GM19023 (cell line): Measurements from ENCODE around the gene SEMA3B.
"Not testable (repeated sequence)": the region's sequence is repeated elsewhere in the genome, so short reads cannot be mapped to it uniquely, and the experiment has no call there.

Experiments
- ATAC-seq: cut with Tn5 transposase; IDR thresholded peaks from one replicate; pipeline ENCODE4 v1.9.1; 2021; ENCODE audit warnings: mild to moderate bottlenecking, moderate library complexity; ENCODE audit not compliant: unreplicated experiment

Gene SEMA3B

DNA sequence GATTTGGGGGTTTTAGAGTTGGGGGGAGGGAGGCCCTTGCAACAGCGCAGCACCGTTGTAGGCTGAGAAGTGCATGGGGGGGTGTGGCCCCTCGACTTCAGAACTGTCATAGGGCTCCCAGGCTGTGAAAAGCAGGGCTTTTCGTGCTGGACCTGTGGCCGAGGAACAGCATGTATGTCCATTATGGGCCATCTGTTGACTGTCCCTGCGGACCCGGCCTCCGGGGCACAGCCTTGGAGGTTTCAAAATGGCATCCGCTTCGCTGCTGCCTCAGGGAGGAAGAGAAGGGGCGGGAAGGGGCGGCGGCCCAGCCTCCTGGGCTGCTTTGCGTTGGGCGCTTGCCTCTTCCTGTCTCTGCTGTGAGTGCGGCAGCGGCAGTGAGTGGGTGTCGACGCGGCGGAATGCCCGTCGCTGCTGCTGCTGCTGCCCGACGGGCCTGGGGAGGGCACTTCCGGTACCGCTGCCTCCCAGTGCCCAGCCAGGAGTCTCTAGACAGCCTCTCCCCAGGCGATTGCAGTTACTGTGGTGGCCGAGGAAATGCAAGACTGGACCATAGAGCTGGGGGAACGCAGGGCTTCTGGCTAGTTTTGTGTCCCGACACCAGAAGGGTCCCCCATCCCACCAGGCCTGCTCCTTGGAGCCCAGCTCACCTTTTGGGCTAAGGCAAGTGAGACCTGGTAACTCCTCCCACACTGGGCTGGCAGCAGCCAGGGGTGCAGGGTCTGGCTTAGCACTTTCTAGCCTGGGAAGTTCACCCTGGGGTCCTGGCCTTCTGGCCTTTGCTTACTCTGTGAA, 31.0 kb upstream of the SEMA3B start:
- ATAC-seq: peak; percentile 19

DNA sequence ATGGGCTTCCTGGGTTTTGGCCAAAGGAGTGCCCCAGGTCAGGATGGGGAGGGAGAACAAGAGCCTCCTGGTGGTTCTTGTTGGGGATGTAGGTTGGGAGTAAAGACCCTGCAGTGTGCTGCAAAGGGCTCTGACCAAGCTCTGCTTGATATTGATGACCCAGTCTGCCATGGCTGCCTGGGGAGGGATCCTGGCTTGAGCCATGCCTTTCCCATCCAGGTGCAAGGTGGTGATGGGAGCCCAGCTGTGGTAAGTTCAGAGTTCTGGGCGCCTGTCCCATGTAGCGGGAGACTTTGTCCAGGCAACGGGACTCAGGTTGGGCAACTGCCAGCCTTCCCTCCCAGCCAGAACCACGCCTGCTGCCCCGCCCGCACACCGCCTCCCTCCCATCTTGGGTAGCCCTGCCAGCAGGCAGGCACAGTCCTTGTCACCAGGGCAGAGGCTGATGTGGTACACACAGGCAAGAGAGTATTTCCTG, 30.4 kb upstream of the SEMA3B start:
- ATAC-seq: no peak

- ATAC-seq: no peak
Measured at GRCh38 chr3:50239649-50240048, 29.3 kb upstream of the SEMA3B start.

DNA sequence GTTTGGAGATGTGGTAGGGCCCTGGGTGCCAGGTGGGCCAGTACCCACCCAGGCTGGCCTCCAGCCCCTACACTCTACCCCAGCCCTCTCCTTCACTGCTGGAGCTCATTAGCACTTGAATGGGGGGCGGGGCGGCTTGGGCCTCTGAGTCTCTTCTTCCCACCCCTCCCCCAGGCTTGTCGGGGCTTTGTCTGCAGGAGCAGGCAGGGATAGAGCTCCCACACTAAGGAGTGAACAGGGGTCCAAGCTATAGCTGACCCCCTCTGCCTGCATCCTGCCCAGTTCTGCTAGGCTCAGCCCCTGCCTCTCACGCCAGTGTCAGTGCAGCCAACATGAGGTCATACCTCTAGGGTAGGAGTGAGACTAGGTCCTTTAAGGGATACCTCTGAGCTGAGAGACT, 27.8 kb upstream of the SEMA3B start:
- ATAC-seq: no peak

- ATAC-seq: no peak
Measured at GRCh38 chr3:50241713-50242380, 27.1 kb upstream of the SEMA3B start.

GRCh38 chr3:50242381-50242770, 26.6 kb upstream of the SEMA3B start:
- ATAC-seq: no peak

GRCh38 chr3:50242851-50243542, 25.9 kb upstream of the SEMA3B start:
- no peak for ATAC-seq

DNA sequence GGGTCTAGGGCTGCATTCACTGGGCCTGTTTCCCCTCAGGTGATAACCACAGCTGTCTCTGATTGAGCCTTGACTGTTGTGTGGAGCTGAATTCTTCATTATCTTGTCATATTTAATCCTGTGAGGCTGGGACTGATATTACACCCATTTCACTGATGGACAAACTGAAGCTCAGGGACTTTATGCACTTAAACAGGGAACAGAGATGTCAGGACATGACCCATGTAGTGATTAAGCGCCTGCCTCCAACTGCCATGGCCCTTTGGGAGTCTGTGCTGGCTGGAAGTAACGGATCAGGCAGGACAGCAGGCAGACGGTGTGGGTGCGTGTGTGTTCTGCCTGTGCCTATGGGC, 25.4 kb upstream of the SEMA3B start:
- ATAC-seq: no peak

GRCh38 chr3:50244813-50245212, 24.1 kb upstream of the SEMA3B start:
- not testable (repeated sequence) for ATAC-seq

DNA sequence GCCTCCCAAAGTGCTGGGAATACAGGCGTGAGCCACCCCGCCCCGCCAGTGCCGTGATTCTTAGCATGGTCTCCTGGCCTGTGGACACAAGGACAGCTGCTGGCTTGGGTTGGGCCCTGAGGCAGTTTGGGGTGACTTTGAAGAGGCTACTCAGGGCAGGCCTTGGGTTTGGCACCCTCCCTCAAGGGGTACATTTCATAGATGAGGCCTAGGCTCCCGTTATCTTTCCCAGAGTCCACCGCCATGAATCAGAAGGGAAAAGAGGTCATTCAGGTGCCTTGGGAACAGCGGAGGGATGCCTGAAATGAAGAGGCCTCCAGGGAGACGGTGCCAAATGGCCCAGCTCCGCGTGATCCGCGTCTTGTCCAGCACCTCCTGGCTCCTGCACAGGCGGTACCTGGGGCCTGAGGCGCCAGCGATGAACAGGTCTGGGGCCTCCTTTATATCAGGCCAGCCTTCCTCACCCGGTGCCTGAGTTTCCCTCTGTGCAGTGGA, 23.6 kb upstream of the SEMA3B start:
- ATAC-seq: no peak

DNA sequence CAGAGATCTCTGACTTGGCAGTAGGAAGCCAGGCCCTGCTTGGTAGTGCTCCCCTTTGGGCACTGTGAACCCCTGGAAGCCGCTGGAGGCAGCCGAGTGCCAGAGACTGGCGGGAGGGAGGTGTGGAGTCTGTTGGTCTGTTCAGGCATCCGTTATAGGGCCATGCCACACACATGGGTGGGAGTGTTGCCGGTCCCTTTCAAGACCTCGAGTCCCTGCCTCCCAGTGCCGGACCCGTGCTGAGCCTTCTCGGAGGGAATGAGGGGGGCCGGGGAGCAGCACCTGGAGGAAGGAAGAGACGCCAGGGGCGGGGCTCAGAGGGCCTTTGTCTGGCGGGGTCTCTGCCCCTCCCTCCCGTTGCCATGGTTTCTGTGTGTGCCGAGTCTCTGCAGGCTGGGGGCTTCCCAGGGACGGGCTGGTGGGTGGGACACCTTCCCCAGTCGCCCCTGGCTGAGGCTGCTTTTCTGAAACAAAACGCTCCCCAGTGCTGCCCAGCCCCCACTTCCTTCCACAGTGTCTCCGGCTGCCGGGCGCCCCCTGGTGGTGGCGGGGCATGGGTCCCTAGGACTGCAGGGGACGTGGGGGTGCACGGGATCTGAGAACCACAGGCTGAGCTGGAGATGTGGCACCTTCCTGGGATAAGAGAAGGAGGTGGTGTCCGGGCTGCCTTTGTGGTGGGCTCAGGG, 23.0 kb upstream of the SEMA3B start:
- ATAC-seq: peak; percentile 77

DNA sequence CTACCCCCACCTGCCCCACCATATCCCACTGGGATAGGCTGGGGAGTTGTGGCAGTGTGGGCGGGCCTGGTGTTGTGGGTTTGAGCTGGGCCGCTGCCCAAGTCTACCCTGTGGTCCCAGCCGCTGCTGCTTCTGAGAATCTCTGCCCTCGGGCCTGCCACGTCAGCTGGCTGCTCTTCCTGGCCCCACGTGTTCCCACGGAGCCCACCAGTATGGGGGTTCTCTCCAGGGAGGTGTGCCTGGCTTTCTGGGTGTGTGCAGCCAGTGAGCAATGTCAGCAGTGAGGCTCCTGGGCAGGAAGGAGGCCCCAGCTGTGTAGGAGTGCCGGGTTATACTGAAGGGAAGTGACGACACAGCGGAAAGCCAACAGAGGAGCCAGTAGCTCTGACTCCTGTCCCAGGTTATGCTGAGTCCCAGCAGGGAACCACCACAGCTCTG, 22.4 kb upstream of the SEMA3B start:
- ATAC-seq: peak; percentile 52

GRCh38 chr3:50248387-50248786, 20.6 kb upstream of the SEMA3B start:
- no peak for ATAC-seq

DNA sequence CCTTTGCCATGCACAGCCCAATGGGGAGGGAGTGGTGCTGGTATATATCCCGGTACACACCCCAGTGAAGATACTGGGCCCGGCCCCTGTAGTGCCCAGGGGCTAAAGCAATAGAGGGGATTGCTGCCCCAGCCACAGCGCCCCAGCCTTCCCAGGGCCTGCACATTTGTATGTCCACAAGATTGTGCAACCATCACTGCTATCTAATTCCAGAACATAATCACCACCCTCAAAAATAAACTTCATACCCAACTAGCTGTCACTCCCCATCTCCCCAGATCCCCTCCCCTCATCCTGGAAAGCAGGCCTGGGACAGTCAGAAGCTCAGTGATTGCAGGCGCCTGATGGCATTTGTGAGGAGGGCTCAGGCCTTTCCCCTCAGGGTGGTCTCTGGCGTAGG, 19.5 kb upstream of the SEMA3B start:
- ATAC-seq: no peak

DNA sequence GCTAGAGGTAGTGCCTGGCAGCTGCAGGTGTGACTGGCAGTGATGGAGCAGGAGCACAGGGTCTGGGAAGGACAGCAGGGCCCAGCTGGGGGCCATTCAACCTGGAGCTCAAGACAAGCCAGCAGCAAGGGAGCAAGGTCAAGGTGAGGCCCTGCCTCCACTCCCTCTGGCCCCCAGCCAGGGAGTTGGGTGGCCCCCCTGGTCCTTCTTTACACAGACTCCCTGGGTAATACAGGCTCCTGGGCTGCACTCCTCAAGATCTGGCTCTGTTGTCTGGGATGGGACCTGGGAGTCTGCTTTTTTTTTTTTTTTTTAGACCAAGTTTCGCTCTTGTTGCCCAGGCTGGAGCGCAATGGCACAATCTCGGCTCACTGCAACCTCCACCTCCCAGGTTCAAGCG, 18.4 kb upstream of the SEMA3B start:
- ATAC-seq: no peak

GRCh38 chr3:50251220-50251619, 17.7 kb upstream of the SEMA3B start:
- ATAC-seq: no peak

DNA sequence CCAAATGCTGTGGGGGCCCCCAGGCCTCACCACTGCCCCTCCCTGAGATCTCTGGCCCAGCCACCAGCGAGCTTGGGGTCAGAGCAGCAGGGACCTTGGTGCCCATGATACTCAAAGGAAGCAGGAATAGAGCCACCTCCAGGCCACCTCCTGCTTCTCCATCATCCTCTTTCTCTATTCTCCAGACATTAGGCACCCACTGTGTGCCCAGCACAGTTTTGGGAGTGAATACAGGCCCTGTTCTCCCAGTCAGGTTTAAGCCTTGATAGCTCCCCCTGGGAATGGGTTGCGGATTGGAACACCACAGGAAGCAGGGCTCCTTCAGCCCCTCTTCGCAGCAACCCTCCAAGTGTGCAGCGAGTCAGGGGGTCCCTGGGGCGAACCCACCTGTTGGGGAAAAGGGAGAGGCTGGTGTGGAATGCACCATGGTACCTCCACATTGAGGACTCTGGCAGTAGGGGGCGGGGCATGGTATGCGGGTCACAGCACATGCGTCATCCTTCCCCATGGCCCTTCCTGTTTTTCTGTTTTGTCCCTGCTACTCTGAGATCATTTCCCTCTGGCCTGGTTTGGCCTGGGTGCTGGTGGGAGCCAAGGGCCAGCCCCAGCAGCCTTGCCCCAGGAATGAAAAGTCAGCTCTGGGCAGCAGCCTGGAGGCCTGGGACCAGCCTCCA, 14.2 kb upstream of the SEMA3B start:
- ATAC-seq: no peak

- ATAC-seq: no peak
Measured at GRCh38 chr3:50255251-50255615, 13.7 kb upstream of the SEMA3B start.

DNA sequence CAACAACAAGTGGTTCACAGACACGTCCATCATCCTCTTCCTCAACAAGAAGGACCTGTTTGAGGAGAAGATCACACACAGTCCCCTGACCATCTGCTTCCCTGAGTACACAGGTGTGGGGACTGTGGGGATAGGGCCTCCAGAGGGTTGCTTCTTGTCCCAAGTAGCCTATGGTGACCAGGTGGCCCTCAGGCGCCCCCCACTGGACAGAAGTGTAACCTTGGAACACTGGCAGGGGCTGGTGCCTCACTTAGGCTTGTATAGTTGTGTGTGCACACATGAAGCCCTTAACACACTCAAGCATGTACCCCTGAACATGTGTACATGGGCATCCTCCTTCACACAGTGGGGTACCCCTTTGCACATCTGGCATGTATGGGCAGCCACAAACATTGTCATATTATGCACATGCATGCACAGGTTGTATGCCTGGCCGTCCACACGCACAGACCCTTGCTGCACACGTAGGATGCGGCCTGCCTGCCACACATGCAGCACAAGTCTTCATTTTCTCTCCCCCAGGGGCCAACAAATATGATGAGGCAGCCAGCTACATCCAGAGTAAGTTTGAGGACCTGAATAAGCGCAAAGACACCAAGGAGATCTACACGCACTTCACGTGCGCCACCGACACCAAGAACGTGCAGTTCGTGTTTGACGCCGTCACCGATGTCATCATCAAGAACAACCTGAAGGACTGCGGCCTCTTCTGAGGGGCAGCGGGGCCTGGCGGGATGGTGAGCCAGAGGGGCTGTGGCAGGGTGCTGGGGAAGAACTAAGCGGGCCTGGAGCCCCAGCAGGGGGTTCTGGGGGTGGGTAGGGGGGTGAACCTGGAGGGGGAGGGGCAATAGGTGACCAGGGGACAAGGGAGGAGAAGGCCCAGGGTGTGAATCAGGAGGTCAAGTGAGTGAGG, 11.7 kb upstream of the SEMA3B start:
- no peak for ATAC-seq
